Measurements from ENCODE around the gene MLPH. TPM values are rescaled to one million over a fixed set of nuclear protein-coding genes. Genes with fewer than 3 reads are reported as not detected.

Gene MLPH
- total and polyA plus RNA-seq, 2 of the 13 experiments (the other 11 are each of a cell fraction or from before 2014, with no cell fraction given): 0.12 TPM; not detected in 1

DNA sequence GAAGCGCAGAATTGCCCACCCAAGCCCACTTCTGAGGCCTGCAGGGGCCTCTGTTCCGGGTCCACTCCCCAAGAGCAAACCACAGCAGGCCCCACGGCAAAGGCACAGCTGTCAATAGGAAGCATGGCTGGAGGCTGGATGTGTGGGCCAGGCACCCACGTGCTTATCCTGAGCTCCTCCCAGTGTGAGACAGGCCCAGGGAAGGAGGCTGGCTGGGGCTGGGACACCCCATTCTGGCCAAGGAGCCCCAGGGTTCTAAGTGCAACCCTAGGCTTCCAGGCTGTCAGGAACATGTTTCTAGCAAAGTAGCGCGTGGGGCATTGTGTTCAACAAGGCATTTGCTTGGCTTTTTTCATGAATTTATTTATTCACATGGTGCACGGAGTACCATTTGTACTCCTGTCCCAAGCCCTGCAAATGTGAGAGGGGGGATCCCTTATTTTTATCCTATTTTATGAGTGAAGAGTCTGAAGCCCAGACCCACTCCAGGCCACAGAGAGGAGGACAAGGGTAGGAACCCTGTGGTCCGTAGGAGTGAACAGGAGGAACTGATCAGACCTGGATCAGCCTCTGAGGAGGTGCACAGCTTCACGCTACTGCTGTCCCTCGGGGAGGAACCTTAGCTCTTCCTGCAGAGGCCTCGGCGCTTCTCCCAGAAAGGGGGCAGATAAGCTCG lies 109.6 kb downstream of the MLPH start:
- Histone ChIP-seq H3K9me3 (ENCODE audit: low read length) (no peaks in the 10 kb centered on the region), H3K36me3 (replicated peaks in 1 of 2; ENCODE audit: control insufficient read depth in 1 of 2, insufficient read depth in 2 of 2, low read length in 2 of 2) (no peaks in the 10 kb centered on the region), H4K20me1 (ENCODE audit: insufficient read depth, low read length) (no peaks in the 10 kb centered on the region), H3K27ac (ENCODE audit: extremely low read length, insufficient read depth, low read length) (no peak overlapping the region), H3K9ac (ENCODE audit: insufficient read depth, low read depth, low read length) (no peak overlapping the region), H3K79me2 (ENCODE audit: insufficient read depth, low read length) (peaks cover 7% of the 10 kb centered on the region), H3K4me3 (replicated peaks in 1 of 3; ENCODE audit: insufficient read depth in 1 of 3, low read depth in 2 of 3, low read length in 3 of 3) (0 out of 6 replicates have a peak overlapping the region, but pooled peaks of 1 of the 3 experiments have one; percentile 37), H3K4me1 (ENCODE audit: insufficient read depth, low read length) (peaks cover 96% of the 10 kb centered on the region), H2AFZ (ENCODE audit: low read length) (no peak overlapping the region), H3K4me2 (ENCODE audit: low read depth, low read length) (peak overlapping the region; percentile 43), H3K27me3 (ENCODE audit: control insufficient read depth in 1 of 2, insufficient read depth in 2 of 2, low read length in 2 of 2) (no peaks in the 10 kb centered on the region)
- intact Hi-C loops (cut with micrococcal nuclease; ENCODE audit: unreplicated experiment) (no loop called here), in situ Hi-C loops (cut with HindIII; ENCODE audit: extremely low pct_ligation_motif_present, low pct_unique_long_range_greater_than_20kb) (no loop called here)
- 82% methylated on average over 13 of the region's 13 CpGs for WGBS (ENCODE audit: low lambda C conversion rate)
- POLR2A ChIA-PET: interaction anchor here (0.5 to 0.7 kb wide), 2 partner anchors 34 to 73 kb away, joined by 3 read pairs; no protein-coding TSS in a partner anchor
- FAIRE-seq: no peak
- no peak for DNase-seq (ENCODE audit: low spot score)
- BruUV-seq (replicated peaks): no TSS peak
- ATAC-seq: no peak
- CTCF ChIA-PET (ENCODE audit: low intra/inter-chr PET ratio, low total read pairs): no interaction called here
- TF ChIP-seq SP1 (IDR thresholded peaks at IDR 0.05) (no peak), SP1 (CRISPR knock-in tag; IDR thresholded peaks at IDR 0.05) (no peak), SPEN (CRISPR knock-in tag; IDR thresholded peaks at IDR 0.05; ENCODE audit: low read depth) (no peak), ZBTB42 (CRISPR knock-in tag; IDR thresholded peaks at IDR 0.05) (no peak), THYN1 (CRISPR knock-in tag; IDR thresholded peaks at IDR 0.05; ENCODE audit: borderline replicate concordance, low read depth) (no peak), ZNF496 (CRISPR knock-in tag; IDR thresholded peaks at IDR 0.05; ENCODE audit: insufficient replicate concordance) (no peak), BCL6 (CRISPR knock-in tag; IDR thresholded peaks at IDR 0.05) (no peak), REST (IDR thresholded peaks at IDR 0.05; ENCODE audit: borderline replicate concordance in 1 of 2, low read depth in 1 of 2, low read length in 2 of 2) (no peak), EZH2 (conservative IDR thresholded peaks at IDR 0.05; ENCODE audit: low read depth, low read length) (no peak), ZNF761 (CRISPR knock-in tag; conservative IDR thresholded peaks at IDR 0.05) (0 out of 2 replicates have a peak, but pooled peaks have one; percentile 50), POGZ (CRISPR knock-in tag; IDR thresholded peaks at IDR 0.05) (no peak), STAT5B (CRISPR knock-in tag; IDR thresholded peaks at IDR 0.05) (no peak), ATF7-NPFF (CRISPR knock-in tag; IDR thresholded peaks at IDR 0.05; ENCODE audit: low read depth) (no peak), FOXK1 (CRISPR knock-in tag; IDR thresholded peaks at IDR 0.05; ENCODE audit: borderline replicate concordance, low read depth) (no peak), FOXO1 (CRISPR knock-in tag; IDR thresholded peaks at IDR 0.05) (no peak), MAF1 (CRISPR knock-in tag; IDR thresholded peaks at IDR 0.05; ENCODE audit: borderline replicate concordance) (no peak), ZSCAN29 (CRISPR knock-in tag; conservative IDR thresholded peaks at IDR 0.05) (no peak), GABPB1 (CRISPR knock-in tag; IDR thresholded peaks at IDR 0.05) (no peak)
- TF ChIP-seq, protein P1, sequence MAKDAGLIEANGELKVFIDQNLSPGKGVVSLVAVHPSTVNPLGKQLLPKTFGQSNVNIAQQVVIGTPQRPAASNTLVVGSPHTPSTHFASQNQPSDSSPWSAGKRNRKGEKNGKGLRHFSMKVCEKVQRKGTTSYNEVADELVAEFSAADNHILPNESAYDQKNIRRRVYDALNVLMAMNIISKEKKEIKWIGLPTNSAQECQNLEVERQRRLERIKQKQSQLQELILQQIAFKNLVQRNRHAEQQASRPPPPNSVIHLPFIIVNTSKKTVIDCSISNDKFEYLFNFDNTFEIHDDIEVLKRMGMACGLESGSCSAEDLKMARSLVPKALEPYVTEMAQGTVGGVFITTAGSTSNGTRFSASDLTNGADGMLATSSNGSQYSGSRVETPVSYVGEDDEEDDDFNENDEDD (CRISPR knock-in tag; IDR thresholded peaks at IDR 0.05; ENCODE audit: borderline replicate concordance): peak; percentile 21; the same call in 1 of the 2 replicates
